ENCODE measurements around the gene CNMD. TPM values are rescaled to one million over a fixed set of nuclear protein-coding genes. Genes with fewer than 3 reads are reported as not detected.

The CNMD gene
- total and polyA plus RNA-seq, 2 of the 4 experiments (the other 2 are of a cell fraction): not detected

DNA sequence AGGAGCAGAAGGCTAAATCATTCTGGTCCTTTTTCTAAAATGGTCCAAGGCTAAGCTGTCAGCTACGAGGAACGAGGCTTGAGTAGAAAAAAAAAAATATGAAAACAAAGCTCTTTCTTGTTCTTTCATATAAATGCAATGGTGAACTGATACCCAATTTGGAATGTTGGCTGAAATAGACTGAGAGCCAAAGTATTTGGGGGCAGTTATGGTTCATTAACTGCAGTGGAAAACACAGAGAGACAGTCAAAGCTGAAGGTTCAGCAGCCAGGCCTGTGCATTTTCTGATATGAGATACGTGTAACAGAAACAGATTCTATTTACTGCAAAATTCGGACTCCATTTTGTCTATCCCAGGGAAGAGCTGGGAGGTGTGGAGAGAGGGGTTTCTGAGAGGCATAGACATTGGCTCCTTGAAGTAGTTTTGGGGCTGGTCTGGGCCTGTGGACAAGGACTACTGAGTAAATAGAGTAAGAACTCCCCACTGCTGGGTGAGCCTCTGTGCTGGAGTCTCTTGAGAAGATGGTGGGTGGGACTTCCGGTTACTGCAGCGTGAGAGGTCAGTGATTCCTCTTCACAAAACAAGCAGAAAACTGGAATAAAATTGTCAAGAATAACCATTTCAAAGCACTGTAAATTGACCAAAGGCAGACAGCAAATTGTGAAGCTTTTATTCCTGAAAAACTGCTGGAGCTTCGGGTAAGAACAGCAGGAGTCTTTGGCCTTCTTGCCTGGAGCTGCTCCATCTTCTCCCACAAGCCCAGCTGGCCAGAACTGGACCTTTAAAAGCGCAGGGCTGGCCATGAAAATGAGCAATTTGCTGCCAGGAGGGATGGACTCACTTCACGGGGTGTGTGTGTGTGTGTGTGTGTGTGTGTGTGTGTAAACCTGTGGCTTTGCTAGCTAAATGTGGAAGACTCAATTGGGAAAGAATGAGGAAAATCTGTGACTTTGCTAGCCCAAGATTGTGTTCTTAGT lies 43.1 kb upstream of the CNMD start:
- no peak overlapping the region for H3K27ac ChIP-seq (ENCODE audit: insufficient read depth, low read length)
- H3K4me3 ChIP-seq (ENCODE audit: insufficient read depth, low read depth, low read length): no peak overlapping the region
- DNase-seq (no peak), ATAC-seq (ENCODE audit: low read depth) (no peak)
- H3K56ac ChIP-seq (ENCODE audit: extremely low read depth, insufficient read depth, low read length): no peak overlapping the region
- dilution Hi-C loops (cut with HindIII; ENCODE audit: low sequenced_read_pairs, unreplicated experiment) (no loop called here), in situ Hi-C loops (cut with MboI; ENCODE audit: low sequenced_read_pairs) (no loop called here), intact Hi-C loops (cut with micrococcal nuclease) (no loop called here)
- H4K5ac ChIP-seq (ENCODE audit: low read depth, low read length): no peak overlapping the region
- no peaks in the 10 kb centered on the region for H3K27me3 ChIP-seq (ENCODE audit: control insufficient read depth, insufficient read depth, low read length)
- H3K23ac ChIP-seq (ENCODE audit: low read depth, low read length): no peak overlapping the region
- H3K4me1 ChIP-seq (ENCODE audit: control insufficient read depth, insufficient read depth, low read length): no peaks in the 10 kb centered on the region
- POLR2A ChIA-PET (ENCODE audit: unreplicated experiment): no interaction called here
- H2BK15ac ChIP-seq (ENCODE audit: low read depth, low read length): no peak overlapping the region
- no peak overlapping the region for H3K18ac ChIP-seq (ENCODE audit: low read depth, low read length)
- no peak overlapping the region for H3K4ac ChIP-seq (ENCODE audit: low read depth, low read length)
- H3K9me3 ChIP-seq (ENCODE audit: control insufficient read depth, insufficient read depth, low read length): no peaks in the 10 kb centered on the region
- no peaks in the 10 kb centered on the region for H3K9me1 ChIP-seq (ENCODE audit: insufficient read depth, low read length)
- no peak overlapping the region for H2AFZ ChIP-seq (replicated peaks; ENCODE audit: low read length, poor library complexity)
- H4K8ac ChIP-seq (ENCODE audit: low read depth in 2 of 2, low read length in 2 of 2): no peak overlapping the region
- no peak overlapping the region for H4K91ac ChIP-seq (ENCODE audit: insufficient read depth, low read depth, low read length)
- H3K14ac ChIP-seq (replicated peaks; ENCODE audit: low read depth, low read length): no peak overlapping the region
- no peak overlapping the region for H2AK9ac ChIP-seq (replicated peaks; ENCODE audit: low read depth, low read length, poor library complexity)
- no peak overlapping the region for H3K9ac ChIP-seq (ENCODE audit: low read depth, low read length)
- BruUV-seq (replicated peaks): no TSS peak
- 40% methylated on average over 4 of the region's 9 CpGs; no CpG with 5 or more reads in 1 of the 2 experiments for WGBS, 2 experiments (ENCODE audit: extremely low coverage in 2 of 2, insufficient read length in 1 of 2)
- H2AK5ac ChIP-seq (ENCODE audit: low read depth, low read length): no peak overlapping the region
- no peaks in the 10 kb centered on the region for H3K36me3 ChIP-seq (ENCODE audit: control insufficient read depth, insufficient read depth, low read length)
- no peak overlapping the region for H3K4me2 ChIP-seq (ENCODE audit: low read depth, low read length)
- CTCF ChIA-PET: no interaction called here
- no peak overlapping the region for H2BK20ac ChIP-seq (ENCODE audit: low read depth, low read length)
- H4K20me1 ChIP-seq (ENCODE audit: insufficient read depth, low read length): no peaks in the 10 kb centered on the region
- no peak overlapping the region for H2BK120ac ChIP-seq (ENCODE audit: low read depth, low read length)
- H2BK5ac ChIP-seq (ENCODE audit: low read depth, low read length, poor library complexity, severe bottlenecking): no peak overlapping the region
- H3K79me1 ChIP-seq (ENCODE audit: low read depth in 1 of 2, low read length in 2 of 2): no peaks in the 10 kb centered on the region
- no peak for TF ChIP-seq CHD1 (IDR thresholded peaks at IDR 0.05; ENCODE audit: low read depth, low read length)
- no peak for TF ChIP-seq SMC3 (IDR thresholded peaks at IDR 0.05; ENCODE audit: low read depth, low read length)
- TF ChIP-seq USF2 (IDR thresholded peaks at IDR 0.05; ENCODE audit: low read depth, low read length): no peak
- TF ChIP-seq BHLHE40 (IDR thresholded peaks at IDR 0.05; ENCODE audit: low read depth, low read length): no peak
- no peak for TF ChIP-seq RAD21 (IDR thresholded peaks at IDR 0.05; ENCODE audit: low read length)
- TF ChIP-seq FOS (IDR thresholded peaks at IDR 0.05; ENCODE audit: low read depth, low read length): no peak
- TF ChIP-seq MXI1 (IDR thresholded peaks at IDR 0.05; ENCODE audit: borderline replicate concordance, low read depth, low read length): no peak
- TF ChIP-seq, protein P1, sequence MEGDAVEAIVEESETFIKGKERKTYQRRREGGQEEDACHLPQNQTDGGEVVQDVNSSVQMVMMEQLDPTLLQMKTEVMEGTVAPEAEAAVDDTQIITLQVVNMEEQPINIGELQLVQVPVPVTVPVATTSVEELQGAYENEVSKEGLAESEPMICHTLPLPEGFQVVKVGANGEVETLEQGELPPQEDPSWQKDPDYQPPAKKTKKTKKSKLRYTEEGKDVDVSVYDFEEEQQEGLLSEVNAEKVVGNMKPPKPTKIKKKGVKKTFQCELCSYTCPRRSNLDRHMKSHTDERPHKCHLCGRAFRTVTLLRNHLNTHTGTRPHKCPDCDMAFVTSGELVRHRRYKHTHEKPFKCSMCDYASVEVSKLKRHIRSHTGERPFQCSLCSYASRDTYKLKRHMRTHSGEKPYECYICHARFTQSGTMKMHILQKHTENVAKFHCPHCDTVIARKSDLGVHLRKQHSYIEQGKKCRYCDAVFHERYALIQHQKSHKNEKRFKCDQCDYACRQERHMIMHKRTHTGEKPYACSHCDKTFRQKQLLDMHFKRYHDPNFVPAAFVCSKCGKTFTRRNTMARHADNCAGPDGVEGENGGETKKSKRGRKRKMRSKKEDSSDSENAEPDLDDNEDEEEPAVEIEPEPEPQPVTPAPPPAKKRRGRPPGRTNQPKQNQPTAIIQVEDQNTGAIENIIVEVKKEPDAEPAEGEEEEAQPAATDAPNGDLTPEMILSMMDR (conservative IDR thresholded peaks at IDR 0.05; ENCODE audit: low read depth, low read length): no peak
- no peak for TF ChIP-seq ELK1 (IDR thresholded peaks at IDR 0.05; ENCODE audit: borderline replicate concordance, low read depth, low read length)
- TF ChIP-seq RCOR1 (IDR thresholded peaks at IDR 0.05; ENCODE audit: insufficient replicate concordance, low read length): no peak
- no peak for TF ChIP-seq MAZ (IDR thresholded peaks at IDR 0.05; ENCODE audit: borderline replicate concordance, low read depth, low read length)
- TF ChIP-seq CEBPB (IDR thresholded peaks at IDR 0.05; ENCODE audit: low read depth, low read length): no peak
- no peak for TF ChIP-seq MAFK (IDR thresholded peaks at IDR 0.05; ENCODE audit: low read depth, low read length)
- no peak for TF ChIP-seq RFX5 (IDR thresholded peaks at IDR 0.05; ENCODE audit: low read depth, low read length)
